K562 (cell line): Measurements from ENCODE around the gene SH3BGRL3. TPM values are rescaled to one million over a fixed set of nuclear protein-coding genes. Genes with fewer than 3 reads are reported as not detected.
A peak's percentile ranks its signal among the peaks of the same experiment; 100 is the strongest.

Source experiments
- BACH1 ChIP-seq: fragments of 200-800 bp; sonication (Bioruptor generic); IDR thresholded peaks from 2 replicates; pipeline ENCODE4 v1.6.1; 2016; ENCODE audit warnings: missing genetic modification characterization, missing compliant biosample characterization
- BCLAF1 ChIP-seq, 2 experiments: fragments of 450-650 bp in 1 of 2; IDR thresholded peaks; 2 replicates each; pipeline ENCODE4 v1.6.1; 2011 to 2017; ENCODE audit warnings: low read depth in 2 of 2, antibody characterized with exemption in 1 of 2, borderline replicate concordance in 1 of 2, low read length in 1 of 2, mild to moderate bottlenecking in 1 of 2, mixed read lengths in 1 of 2; ENCODE audit not compliant: control insufficient read depth in 1 of 2
- BCOR ChIP-seq: fragments of 450-650 bp; IDR thresholded peaks from 2 replicates; pipeline ENCODE4 v1.6.1; 2016
- CCAR2 ChIP-seq: fragments of 200-400 bp; formaldehyde crosslinking; IDR thresholded peaks from 2 replicates; pipeline ENCODE4 v1.6.1; 2017; ENCODE audit warnings: mild to moderate bottlenecking, low read depth, low read length
- CREB5 ChIP-seq: fragments of 250-450 bp; sonication (Bioruptor Pico); IDR thresholded peaks from 2 replicates; pipeline ENCODE4 v1.5.0; 2020; ENCODE audit warnings: mild to moderate bottlenecking
- E2F4 ChIP-seq: sonication (generic); formaldehyde crosslinking; IDR thresholded peaks from 2 replicates; pipeline ENCODE4 v1.8.0; 2022; ENCODE audit warnings: mild to moderate bottlenecking, low read depth, missing genetic modification reagents
- HSF4 ChIP-seq: fragments of 250-450 bp; sonication (Bioruptor Pico); IDR thresholded peaks from 2 replicates; pipeline ENCODE4 v2.1.2; 2022; ENCODE audit warnings: mild to moderate bottlenecking, moderate library complexity, borderline replicate concordance
- NCOA4 ChIP-seq: fragments of 450-650 bp; IDR thresholded peaks from 2 replicates; pipeline ENCODE4 v1.6.1; 2018; ENCODE audit warnings: mild to moderate bottlenecking; ENCODE audit not compliant: partially characterized antibody
- SAFB ChIP-seq: fragments of 200-400 bp; formaldehyde crosslinking; IDR thresholded peaks from 2 replicates; pipeline ENCODE4 v1.6.1; 2017; ENCODE audit warnings: low read depth, low read length, borderline replicate concordance
- SIN3A ChIP-seq, 2 experiments: fragments of 150-350 bp in 1 of 2; IDR thresholded peaks; 2 replicates each; pipeline ENCODE4 v1.6.1; 2011 to 2016; ENCODE audit warnings: borderline replicate concordance in 2 of 2, low read depth in 2 of 2, low read length in 2 of 2, mild to moderate bottlenecking in 2 of 2, moderate library complexity in 2 of 2; ENCODE audit not compliant: control insufficient read depth in 1 of 2
- SMAD3 ChIP-seq: fragments of 450-650 bp; formaldehyde crosslinking; conservative IDR thresholded peaks from 2 replicates; pipeline ENCODE4 v1.4.0; 2020; ENCODE audit warnings: mild to moderate bottlenecking
- SPI1 ChIP-seq: IDR thresholded peaks from 2 replicates; pipeline ENCODE4 v1.6.1; 2011; ENCODE audit warnings: low read depth, low read length, control low read depth, borderline replicate concordance
- TFAM ChIP-seq: fragments of 250-450 bp; sonication (Bioruptor Pico); conservative IDR thresholded peaks from 2 replicates; pipeline ENCODE4 v1.5.0; 2021; ENCODE audit warnings: mild to moderate bottlenecking, moderate library complexity
- ZC3H11A ChIP-seq: IDR thresholded peaks from 2 replicates; pipeline ENCODE4 v1.6.1; 2012; ENCODE audit warnings: low read depth, low read length, improper control_type of control experiment
- ZNF395 ChIP-seq: fragments of 200-800 bp; sonication (Bioruptor generic); IDR thresholded peaks from 2 replicates; pipeline ENCODE4 v1.6.1; 2017; ENCODE audit warnings: missing genetic modification characterization, missing compliant biosample characterization
- polyA plus RNA-seq, 8 experiments: library from polyadenylated mRNA; depleted of rRNA in 4 of 8; stranded (reverse) in 5 of 8; unstranded in 3 of 8; fragments of >200 nt; fragmentation: Nextera tagmentation in 2 of 8; fragmentation: Illumina TruSeq in 1 of 8; extraction: Ambion mirVana in 2 of 8; extraction: Trizol in 1 of 8; gene quantifications; 2 replicates each; pipeline versions ENCODE4 v1.2.1 to v1.2.3, GENCODE V29; 2011 to 2014; ENCODE audit warnings: inconsistent platforms in 1 of 8, missing spikeins in 1 of 8
- total RNA-seq, 7 experiments: library from RNA; depleted of rRNA in 6 of 7; stranded (reverse); fragments of >200 nt in 6 of 7; fragmentation: Illumina TruSeq in 2 of 7; extraction: Trizol in 2 of 7; gene quantifications; 2 replicates each; pipeline versions ENCODE4 v1.2.1 to v1.2.3, GENCODE V29; 2011 to 2021; ENCODE audit warnings: low replicate concordance in 1 of 7
- TF ChIP-seq, protein P1 (sequence below): fragments of 250-450 bp; sonication (Bioruptor Pico); IDR thresholded peaks from 2 replicates; pipeline ENCODE4 v1.4.0; 2020; ENCODE audit warnings: mild to moderate bottlenecking, moderate library complexity

Gene SH3BGRL3
- total and polyA plus RNA-seq, 9 of the 15 experiments (the other 6 are each of a cell fraction or from before 2014, with no cell fraction given) = 30.3 to 140 (median 54.2) TPM

- TF ChIP-seq SIN3A (IDR thresholded peaks at IDR 0.05; ENCODE audit: borderline replicate concordance in 2 of 2, control insufficient read depth in 1 of 2, low read depth in 2 of 2, low read length in 2 of 2) (peak in 1 of 2 experiments; percentile 70; a peak in 1 of 4 replicates), CREB5 (CRISPR knock-in tag) (0 out of 2 replicates have a peak, but pooled peaks have one; percentile 62), SPI1 (no peak), BCOR (peak; percentile 16; the same call in 1 of the 2 replicates), E2F4 (CRISPR knock-in tag) (no peak), SAFB (no peak), BCLAF1 (IDR thresholded peaks at IDR 0.05; ENCODE audit: borderline replicate concordance in 1 of 2, control insufficient read depth in 1 of 2, low read depth in 2 of 2, low read length in 1 of 2) (no peak), CCAR2 (no peak), SMAD3 (CRISPR knock-in tag) (no peak), HSF4 (CRISPR knock-in tag) (no peak), NCOA4 (no peak), TFAM (CRISPR knock-in tag) (no peak), ZC3H11A (no peak), ZNF395 (CRISPR knock-in tag) (0 out of 2 replicates have a peak, but pooled peaks have one; percentile 1), BACH1 (tag) (no peak)
- TF ChIP-seq, protein P1, sequence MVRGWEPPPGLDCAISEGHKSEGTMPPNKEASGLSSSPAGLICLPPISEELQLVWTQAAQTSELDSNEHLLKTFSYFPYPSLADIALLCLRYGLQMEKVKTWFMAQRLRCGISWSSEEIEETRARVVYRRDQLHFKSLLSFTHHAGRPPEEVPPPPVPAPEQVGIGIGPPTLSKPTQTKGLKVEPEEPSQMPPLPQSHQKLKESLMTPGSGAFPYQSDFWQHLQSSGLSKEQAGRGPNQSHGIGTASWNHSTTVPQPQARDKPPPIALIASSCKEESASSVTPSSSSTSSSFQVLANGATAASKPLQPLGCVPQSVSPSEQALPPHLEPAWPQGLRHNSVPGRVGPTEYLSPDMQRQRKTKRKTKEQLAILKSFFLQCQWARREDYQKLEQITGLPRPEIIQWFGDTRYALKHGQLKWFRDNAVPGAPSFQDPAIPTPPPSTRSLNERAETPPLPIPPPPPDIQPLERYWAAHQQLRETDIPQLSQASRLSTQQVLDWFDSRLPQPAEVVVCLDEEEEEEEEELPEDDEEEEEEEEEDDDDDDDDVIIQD (CRISPR knock-in tag) = no peak
These were observed 45.1 kb upstream of the SH3BGRL3 start (continued) for GRCh38 chr1:26234644-26235370.
